Body of pancreas (tissue), 4 donors: ENCODE data around the gene RIN3.

ENCODE experiments used
- POLR2A ChIP-seq, 3 donors: fragments of 450-650 bp; IDR thresholded peaks; one replicate each; pipeline ENCODE4 v1.6.1; 2016; ENCODE audit warnings: antibody characterized with exemption in 3 of 3, mild to moderate bottlenecking in 2 of 3
- TF ChIP-seq, protein P1 (sequence below), 7 experiments: fragments of 450-650 bp in 4 of 7; fragments of 200-600 bp in 3 of 7; sonication (generic) in 3 of 7; IDR thresholded peaks; one replicate each; pipeline ENCODE4 v1.5.1; 2016 to 2019; ENCODE audit warnings: antibody characterized with exemption in 7 of 7

DNA sequence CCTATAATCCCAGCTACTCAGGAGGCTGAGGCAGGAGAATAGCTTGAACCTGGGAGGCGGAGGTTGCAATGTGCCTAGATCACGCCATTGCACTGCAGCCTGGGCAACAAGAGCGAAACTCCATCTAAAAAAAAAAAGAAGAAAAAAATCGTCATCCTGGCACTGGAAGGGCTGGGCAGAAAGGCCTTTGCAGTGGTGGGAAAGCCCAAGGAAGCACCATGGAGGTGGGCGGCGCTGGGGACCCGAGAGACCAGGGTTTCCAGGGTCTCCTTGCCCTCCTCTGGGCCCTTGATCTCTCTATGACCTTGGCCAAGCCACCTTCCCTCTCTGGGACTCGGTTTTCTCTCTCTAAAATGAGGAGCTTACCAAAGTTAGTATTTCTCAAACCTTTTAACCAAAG lies 169.5 kb downstream of the RIN3 start:
- TF ChIP-seq POLR2A (IDR thresholded peaks at IDR 0.05), result no peak
- TF ChIP-seq, protein P1, sequence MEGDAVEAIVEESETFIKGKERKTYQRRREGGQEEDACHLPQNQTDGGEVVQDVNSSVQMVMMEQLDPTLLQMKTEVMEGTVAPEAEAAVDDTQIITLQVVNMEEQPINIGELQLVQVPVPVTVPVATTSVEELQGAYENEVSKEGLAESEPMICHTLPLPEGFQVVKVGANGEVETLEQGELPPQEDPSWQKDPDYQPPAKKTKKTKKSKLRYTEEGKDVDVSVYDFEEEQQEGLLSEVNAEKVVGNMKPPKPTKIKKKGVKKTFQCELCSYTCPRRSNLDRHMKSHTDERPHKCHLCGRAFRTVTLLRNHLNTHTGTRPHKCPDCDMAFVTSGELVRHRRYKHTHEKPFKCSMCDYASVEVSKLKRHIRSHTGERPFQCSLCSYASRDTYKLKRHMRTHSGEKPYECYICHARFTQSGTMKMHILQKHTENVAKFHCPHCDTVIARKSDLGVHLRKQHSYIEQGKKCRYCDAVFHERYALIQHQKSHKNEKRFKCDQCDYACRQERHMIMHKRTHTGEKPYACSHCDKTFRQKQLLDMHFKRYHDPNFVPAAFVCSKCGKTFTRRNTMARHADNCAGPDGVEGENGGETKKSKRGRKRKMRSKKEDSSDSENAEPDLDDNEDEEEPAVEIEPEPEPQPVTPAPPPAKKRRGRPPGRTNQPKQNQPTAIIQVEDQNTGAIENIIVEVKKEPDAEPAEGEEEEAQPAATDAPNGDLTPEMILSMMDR (IDR thresholded peaks at IDR 0.05), result no peak
